Lower leg skin (tissue), 3 donors: ENCODE results near the gene VPS13D.

Experiments used
- CTCF ChIP-seq, 3 donors: fragments of 450-650 bp; IDR thresholded peaks; one replicate each; pipeline ENCODE4 v1.5.1; 2016; ENCODE audit warnings: antibody characterized with exemption in 3 of 3, mild to moderate bottlenecking in 3 of 3, moderate library complexity in 2 of 3
- POLR2A ChIP-seq, 2 donors: fragments of 450-650 bp; IDR thresholded peaks; one replicate each; pipeline ENCODE4 v1.6.1; 2016 to 2017; ENCODE audit warnings: antibody characterized with exemption in 2 of 2, mild to moderate bottlenecking in 1 of 2, moderate library complexity in 1 of 2

- no peak for TF ChIP-seq POLR2A (IDR thresholded peaks at IDR 0.05)
- TF ChIP-seq CTCF (IDR thresholded peaks at IDR 0.05): no peak
Measured at GRCh38 chr1:12539705-12540579, 310.1 kb downstream of the VPS13D start.
